ENCODE data around the gene NEK7. TPM values are rescaled to one million over a fixed set of nuclear protein-coding genes. Genes with fewer than 3 reads are reported as not detected.

The NEK7 gene
- total RNA-seq, 1 donor, result 187 TPM

- no peak for TF ChIP-seq CTCF (IDR thresholded peaks at IDR 0.05; ENCODE audit: insufficient read depth, low read length)
- H3K4me3 ChIP-seq (ENCODE audit: low read depth, low read length), result no peak overlapping the region
- no peak for DNase-seq (ENCODE audit: low read depth)
Measured at GRCh38 chr1:198199105-198199504, 42.3 kb downstream of the NEK7 start.

- TF ChIP-seq CTCF (IDR thresholded peaks at IDR 0.05; ENCODE audit: insufficient read depth, low read length), result no peak
- no peak for DNase-seq (ENCODE audit: low read depth)
- H3K4me3 ChIP-seq (ENCODE audit: low read depth, low read length), result no peak overlapping the region
Measured at GRCh38 chr1:198201956-198202784, 45.4 kb downstream of the NEK7 start.

GRCh38 chr1:198203434-198203833 lies 46.6 kb downstream of the NEK7 start:
- no peak overlapping the region for H3K4me3 ChIP-seq (ENCODE audit: low read depth, low read length)
- DNase-seq (ENCODE audit: low read depth), result no peak
- no peak for TF ChIP-seq CTCF (IDR thresholded peaks at IDR 0.05; ENCODE audit: insufficient read depth, low read length)

DNA sequence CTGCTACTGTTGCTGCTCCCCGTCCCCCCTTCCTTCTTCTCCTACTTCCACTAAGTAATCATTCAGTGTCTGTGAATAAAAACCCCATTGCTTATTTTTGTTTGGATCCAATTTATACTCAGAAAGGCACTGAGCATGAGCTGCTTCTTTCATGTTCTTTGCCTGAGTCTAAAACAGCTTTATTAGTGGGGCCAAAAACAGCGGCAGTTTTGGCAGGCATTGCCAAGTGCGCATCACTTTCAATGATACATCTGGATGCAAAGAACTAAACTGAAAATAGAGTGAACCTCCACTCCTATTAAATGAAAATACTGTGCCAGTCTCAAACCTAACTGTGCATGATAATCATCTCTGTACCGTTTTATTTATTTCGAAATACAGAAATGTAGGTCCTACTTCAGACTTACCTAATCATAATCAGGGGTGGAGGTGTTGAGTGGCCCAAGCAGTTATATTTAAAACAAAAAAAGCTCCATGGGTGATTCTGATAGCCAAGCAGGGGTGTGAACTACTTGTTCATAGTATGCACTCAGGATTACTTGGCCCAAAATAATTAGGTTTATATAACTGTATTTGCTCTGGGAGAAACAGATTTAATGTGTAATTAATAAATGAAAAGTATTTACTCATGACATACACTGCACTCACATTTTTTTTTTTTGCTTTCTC lies 48.4 kb downstream of the NEK7 start:
- H3K4me3 ChIP-seq (ENCODE audit: low read depth, low read length), result no peak overlapping the region
- DNase-seq (ENCODE audit: low read depth), result peak; percentile 62
- no peak for TF ChIP-seq CTCF (IDR thresholded peaks at IDR 0.05; ENCODE audit: insufficient read depth, low read length)

GRCh38 chr1:198206292-198206691 lies 49.5 kb downstream of the NEK7 start:
- H3K4me3 ChIP-seq (ENCODE audit: low read depth, low read length), result no peak overlapping the region
- no peak for TF ChIP-seq CTCF (IDR thresholded peaks at IDR 0.05; ENCODE audit: insufficient read depth, low read length)
- DNase-seq (ENCODE audit: low read depth), result no peak

DNA sequence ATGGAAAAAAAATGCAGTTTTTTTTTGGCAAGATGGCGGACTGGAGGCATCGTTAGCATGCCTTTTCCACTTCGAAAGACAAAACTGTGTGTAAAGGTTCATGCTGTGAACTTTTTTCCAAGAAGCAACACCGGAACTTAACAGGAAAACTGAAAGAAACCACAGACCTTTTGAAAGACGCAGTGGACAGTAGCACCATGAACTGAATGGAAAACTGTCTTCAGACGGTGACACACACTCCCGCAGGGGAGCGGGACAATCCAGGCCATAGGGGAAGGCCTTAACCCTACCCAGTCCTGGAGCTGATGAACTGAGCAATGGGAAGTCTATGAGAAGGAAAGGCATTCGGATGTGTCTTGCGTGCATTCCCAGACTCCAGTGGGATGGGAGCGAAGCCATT lies 54.9 kb downstream of the NEK7 start:
- TF ChIP-seq CTCF (IDR thresholded peaks at IDR 0.05; ENCODE audit: insufficient read depth, low read length), result no peak
- DNase-seq (ENCODE audit: low read depth), result no peak
- no peak overlapping the region for H3K4me3 ChIP-seq (ENCODE audit: low read depth, low read length)

All from fibroblast of the aortic adventitia (primary cell).